GM12865 (cell line): ENCODE measurements around the gene CTXN2.
A peak's percentile ranks its signal among the peaks of the same experiment; 100 is the strongest.

Experiments
- DNase-seq: peaks from one replicate; pipeline ENCODE4 v3.0.0; 2010; ENCODE audit warnings: low read depth
- H3K4me3 ChIP-seq: 2 replicates; pipeline ENCODE4 v1.5.1; 2011; ENCODE audit warnings: mild to moderate bottlenecking, low read depth, low read length, control low read depth
- CTCF ChIP-seq: IDR thresholded peaks from 2 replicates; pipeline ENCODE4 v1.5.1; 2011; ENCODE audit warnings: low read length, control low read depth, low read depth, inconsistent platforms; ENCODE audit not compliant: insufficient read depth; ENCODE audit errors: missing control alignments

Gene CTXN2

GRCh38 chr15:48242015-48242414, 50.5 kb downstream of the CTXN2 start:
- H3K4me3 ChIP-seq: no peak overlapping the region
- DNase-seq: no peak
- no peak for TF ChIP-seq CTCF

GRCh38 chr15:48242535-48242934, 51.1 kb downstream of the CTXN2 start:
- no peak for TF ChIP-seq CTCF
- no peak for DNase-seq
- H3K4me3 ChIP-seq: no peak overlapping the region

- TF ChIP-seq CTCF: no peak
- no peak for DNase-seq
- H3K4me3 ChIP-seq: no peak overlapping the region
Observed at GRCh38 chr15:48244921-48245320, 53.5 kb downstream of the CTXN2 start.

GRCh38 chr15:48248414-48248813, 56.9 kb downstream of the CTXN2 start:
- no peak for DNase-seq
- TF ChIP-seq CTCF: no peak
- no peak overlapping the region for H3K4me3 ChIP-seq

GRCh38 chr15:48250640-48251076, 59.2 kb downstream of the CTXN2 start:
- peak; percentile 68 for TF ChIP-seq CTCF
- no peak overlapping the region for H3K4me3 ChIP-seq
- DNase-seq: peak; percentile 80

GRCh38 chr15:48253172-48253571, 61.7 kb downstream of the CTXN2 start:
- no peak for TF ChIP-seq CTCF
- no peak overlapping the region for H3K4me3 ChIP-seq
- no peak for DNase-seq
